OCI-LY1 (cell line): ENCODE results near the gene USP13.

ENCODE experiments used
- EZH2 ChIP-seq: fragments of 200-600 bp; sonication (generic), shearing (Covaris generic); IDR thresholded peaks from 2 replicates; pipeline ENCODE4 v1.8.0; 2017; ENCODE audit warnings: borderline replicate concordance, mixed run types, mild to moderate bottlenecking, antibody characterized with exemption, low read length, moderate library complexity, mixed read lengths
- TF ChIP-seq, protein P1 (sequence below): fragments of 200-600 bp; sonication (generic), shearing (Covaris generic); IDR thresholded peaks from 2 replicates; pipeline ENCODE4 v1.5.1; 2017; ENCODE audit warnings: mild to moderate bottlenecking, antibody characterized with exemption, low read length, moderate library complexity, mixed read lengths

DNA sequence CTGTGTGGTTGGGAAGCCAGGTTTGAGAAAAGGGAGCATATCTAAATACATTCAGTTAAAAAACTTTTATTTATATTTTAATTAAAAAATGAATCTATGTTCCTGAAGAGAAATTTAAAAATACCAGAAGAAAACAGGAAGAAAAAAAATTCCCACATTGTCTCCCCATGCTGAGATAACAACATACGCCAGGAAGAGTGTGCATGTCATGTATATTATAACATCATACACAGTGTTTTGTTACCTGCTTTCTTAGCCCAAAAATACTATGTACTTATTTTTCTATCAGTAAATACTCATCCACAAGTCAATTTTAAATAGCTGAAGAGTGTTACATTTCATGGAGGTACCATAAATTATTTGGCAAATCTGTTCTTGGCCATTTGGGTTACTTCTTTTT lies 18.5 kb downstream of the USP13 start:
- TF ChIP-seq, protein P1, sequence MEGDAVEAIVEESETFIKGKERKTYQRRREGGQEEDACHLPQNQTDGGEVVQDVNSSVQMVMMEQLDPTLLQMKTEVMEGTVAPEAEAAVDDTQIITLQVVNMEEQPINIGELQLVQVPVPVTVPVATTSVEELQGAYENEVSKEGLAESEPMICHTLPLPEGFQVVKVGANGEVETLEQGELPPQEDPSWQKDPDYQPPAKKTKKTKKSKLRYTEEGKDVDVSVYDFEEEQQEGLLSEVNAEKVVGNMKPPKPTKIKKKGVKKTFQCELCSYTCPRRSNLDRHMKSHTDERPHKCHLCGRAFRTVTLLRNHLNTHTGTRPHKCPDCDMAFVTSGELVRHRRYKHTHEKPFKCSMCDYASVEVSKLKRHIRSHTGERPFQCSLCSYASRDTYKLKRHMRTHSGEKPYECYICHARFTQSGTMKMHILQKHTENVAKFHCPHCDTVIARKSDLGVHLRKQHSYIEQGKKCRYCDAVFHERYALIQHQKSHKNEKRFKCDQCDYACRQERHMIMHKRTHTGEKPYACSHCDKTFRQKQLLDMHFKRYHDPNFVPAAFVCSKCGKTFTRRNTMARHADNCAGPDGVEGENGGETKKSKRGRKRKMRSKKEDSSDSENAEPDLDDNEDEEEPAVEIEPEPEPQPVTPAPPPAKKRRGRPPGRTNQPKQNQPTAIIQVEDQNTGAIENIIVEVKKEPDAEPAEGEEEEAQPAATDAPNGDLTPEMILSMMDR: no peak
- no peak for TF ChIP-seq EZH2
